Fibroblast of the aortic adventitia (primary cell): ENCODE results near the gene GGCT. TPM values are rescaled to one million over a fixed set of nuclear protein-coding genes. Genes with fewer than 3 reads are reported as not detected.
"Not testable (repeated sequence)": the region's sequence is repeated elsewhere in the genome, so short reads cannot be mapped to it uniquely, and the experiment has no call there.

Experiments used
- DNase-seq: peaks from one replicate; pipeline ENCODE4 v3.0.0-alpha.2; 2010; ENCODE audit warnings: low read depth
- H3K4me3 ChIP-seq: 2 replicates; pipeline ENCODE4 v1.5.1; 2011; ENCODE audit warnings: low read depth, mild to moderate bottlenecking, control low read depth, low read length, moderate library complexity
- CTCF ChIP-seq: IDR thresholded peaks from 2 replicates; pipeline ENCODE4 v1.5.1; 2011; ENCODE audit warnings: mild to moderate bottlenecking, low read length, control low read depth, inconsistent platforms; ENCODE audit not compliant: insufficient read depth
- total RNA-seq: library from RNA; depleted of rRNA; stranded (reverse); fragments of >200 nt; gene quantifications from 2 replicates; pipeline ENCODE4 v1.2.3, GENCODE V29; 2012; ENCODE audit warnings: low replicate concordance

GGCT gene
- total RNA-seq, 1 donor: 27.3 TPM

GRCh38 chr7:30511494-30511893 lies 6.9 kb upstream of the GGCT start:
- no peak for TF ChIP-seq CTCF
- H3K4me3 ChIP-seq: no peak overlapping the region
- no peak for DNase-seq

GRCh38 chr7:30510124-30511075 lies 5.8 kb upstream of the GGCT start:
- no peak overlapping the region for H3K4me3 ChIP-seq
- peak; percentile 89 for TF ChIP-seq CTCF
- peak; percentile 68 for DNase-seq

DNA sequence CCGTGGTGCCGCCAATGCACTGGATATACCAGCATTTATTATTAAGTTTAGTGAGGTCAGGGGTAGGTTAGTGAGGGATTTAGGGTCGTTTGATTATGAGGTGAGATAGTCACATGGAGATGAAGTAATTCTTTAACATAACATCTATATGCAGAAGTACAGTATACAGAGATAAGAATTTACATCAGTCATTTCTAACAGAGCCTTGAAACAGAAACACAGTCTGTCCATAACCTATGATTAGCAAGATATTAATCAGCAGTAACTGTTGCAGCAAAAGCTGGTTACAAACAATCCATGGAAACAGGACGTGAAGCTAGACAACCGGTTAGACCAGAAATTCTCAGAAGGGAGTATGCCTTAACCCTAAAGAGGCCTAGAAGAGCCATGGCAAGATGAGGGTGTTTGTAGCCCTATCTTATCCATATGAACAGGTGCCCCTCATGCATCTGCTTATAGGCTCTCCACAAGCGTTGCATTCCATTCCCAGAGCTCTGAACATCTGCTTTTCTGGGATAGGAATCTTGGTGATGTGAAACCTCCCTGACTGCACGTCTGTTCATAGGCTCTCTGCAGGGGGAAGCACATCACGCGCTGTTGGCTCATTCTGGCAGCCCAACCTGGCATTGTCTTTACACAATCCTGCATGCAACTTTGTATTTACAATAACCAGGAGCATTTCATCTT lies 4.7 kb upstream of the GGCT start:
- H3K4me3 ChIP-seq: not testable (repeated sequence)
- peak; percentile 29 for DNase-seq

DNA sequence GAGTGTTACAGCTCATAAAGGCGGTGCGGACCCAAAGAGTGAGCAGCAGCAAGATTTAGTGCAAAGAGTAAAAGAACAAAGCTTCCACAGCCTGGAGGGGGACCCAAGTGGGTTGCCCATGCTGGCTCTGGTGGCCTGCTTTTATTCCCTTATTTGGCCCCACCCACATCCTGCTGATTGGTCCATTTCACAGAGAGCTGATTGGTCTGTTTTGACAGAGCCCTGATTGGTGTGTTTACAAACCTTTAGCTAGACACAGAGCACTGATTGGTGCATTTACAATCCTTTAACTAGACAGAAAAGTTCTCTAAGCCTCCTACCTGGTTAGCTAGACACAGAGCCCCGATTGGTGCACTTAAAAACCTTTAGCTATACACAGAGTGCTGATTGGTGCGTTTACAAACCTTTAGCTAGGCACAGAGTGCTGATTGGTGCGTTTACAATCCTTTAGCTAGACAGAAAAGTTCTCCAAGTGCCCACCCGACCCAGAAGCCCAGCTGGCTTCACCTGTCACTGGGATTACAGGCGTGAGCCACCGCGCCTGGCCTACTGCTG lies 2.8 kb upstream of the GGCT start:
- H3K4me3 ChIP-seq, DNase-seq: not testable (repeated sequence)

- no peak for DNase-seq
- peak overlapping the region; percentile 74 for H3K4me3 ChIP-seq
- TF ChIP-seq CTCF: peak; percentile 21
These were observed 607 bp upstream of the GGCT start for GRCh38 chr7:30505174-30505697.

GRCh38 chr7:30503274-30504212 lies 1.1 kb downstream of the GGCT start:
- peak overlapping the region; percentile 82 for H3K4me3 ChIP-seq
- DNase-seq: peak; percentile 19
- TF ChIP-seq CTCF: no peak
